Effector memory CD8-positive, alpha-beta T cell (primary cell): ENCODE measurements around the gene F2RL3.
A peak's percentile ranks its signal among the peaks of the same experiment; 100 is the strongest.
"Not testable (repeated sequence)": the region's sequence is repeated elsewhere in the genome, so short reads cannot be mapped to it uniquely, and the experiment has no call there.

Experiments used
- ATAC-seq: fragments of 150-1000 bp; cut with Tn5 transposase; replicated peaks from 2 replicates; pipeline ENCODE4 v1.10.0; 2021; ENCODE audit warnings: mild to moderate bottlenecking, moderate library complexity
- DNase-seq, 3 experiments: peaks; one replicate each; pipeline ENCODE4 v3.0.0; 2021
- H3K27ac Mint-ChIP-seq, 2 donors: one replicate each; pipeline ENCODE4 v1.8.0; 2022; ENCODE audit warnings: mild to moderate bottlenecking in 2 of 2, mixed read lengths in 2 of 2, moderate library complexity in 2 of 2
- H3K27me3 Mint-ChIP-seq, 2 donors: one replicate each; pipeline ENCODE4 v1.8.0; 2022; ENCODE audit warnings: mixed read lengths in 2 of 2
- H3K36me3 Mint-ChIP-seq: one replicate; pipeline ENCODE4 v1.8.0; 2022; ENCODE audit warnings: mild to moderate bottlenecking, moderate library complexity, mixed read lengths; ENCODE audit not compliant: insufficient read depth
- H3K4me1 Mint-ChIP-seq, 2 donors: one replicate each; pipeline ENCODE4 v1.8.0; 2022; ENCODE audit warnings: low read depth in 2 of 2, mixed read lengths in 2 of 2
- H3K4me3 Mint-ChIP-seq, 2 donors: one replicate each; pipeline ENCODE4 v1.8.0; 2022; ENCODE audit warnings: mild to moderate bottlenecking in 2 of 2, mixed read lengths in 2 of 2, moderate library complexity in 2 of 2
- H3K9me3 Mint-ChIP-seq, 2 donors: one replicate each; pipeline ENCODE4 v1.8.0; 2022; ENCODE audit warnings: mixed read lengths in 2 of 2

F2RL3 gene

GRCh38 chr19:16862826-16863415, 25.9 kb upstream of the F2RL3 start:
- DNase-seq = no peak

DNA sequence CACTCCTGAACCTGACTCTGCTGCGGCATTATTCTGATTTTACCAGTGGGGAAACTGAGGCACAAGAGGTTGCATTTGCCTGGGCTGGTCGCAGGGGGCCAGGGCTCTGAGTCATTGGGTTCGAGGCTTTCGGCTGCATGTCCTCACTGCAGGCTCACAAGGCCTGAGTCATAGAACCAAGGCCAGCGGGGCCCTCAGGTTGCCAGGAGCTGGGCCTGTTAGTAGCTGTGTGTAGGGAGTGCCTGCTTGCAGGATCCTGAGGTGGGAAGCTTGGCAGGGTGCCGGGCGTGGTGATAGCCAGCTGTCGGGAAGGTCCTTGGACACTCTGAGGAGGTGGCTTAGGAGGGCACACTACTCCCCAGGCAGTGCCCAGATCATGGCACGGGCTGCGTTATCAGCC, 21.6 kb upstream of the F2RL3 start:
- H3K27ac Mint-ChIP-seq = no peak overlapping the region
- no peak overlapping the region for H3K4me3 Mint-ChIP-seq
- H3K27me3 Mint-ChIP-seq = no peaks in the 10 kb centered on the region
- peaks cover 65% of the 10 kb centered on the region for H3K36me3 Mint-ChIP-seq
- H3K4me1 Mint-ChIP-seq = no peaks in the 10 kb centered on the region
- H3K9me3 Mint-ChIP-seq = no peaks in the 10 kb centered on the region
- DNase-seq = no peak
- no peak for ATAC-seq

More at GRCh38 chr19:16862826-16863415, 25.9 kb upstream of the F2RL3 start:
- Mint-ChIP-seq H3K4me3 (no peak overlapping the region), H3K27me3 (no peaks in the 10 kb centered on the region), H3K27ac (no peak overlapping the region), H3K36me3 (peaks cover 51% of the 10 kb centered on the region), H3K4me1 (no peaks in the 10 kb centered on the region), H3K9me3 (no peaks in the 10 kb centered on the region)
- no peak for ATAC-seq

DNA sequence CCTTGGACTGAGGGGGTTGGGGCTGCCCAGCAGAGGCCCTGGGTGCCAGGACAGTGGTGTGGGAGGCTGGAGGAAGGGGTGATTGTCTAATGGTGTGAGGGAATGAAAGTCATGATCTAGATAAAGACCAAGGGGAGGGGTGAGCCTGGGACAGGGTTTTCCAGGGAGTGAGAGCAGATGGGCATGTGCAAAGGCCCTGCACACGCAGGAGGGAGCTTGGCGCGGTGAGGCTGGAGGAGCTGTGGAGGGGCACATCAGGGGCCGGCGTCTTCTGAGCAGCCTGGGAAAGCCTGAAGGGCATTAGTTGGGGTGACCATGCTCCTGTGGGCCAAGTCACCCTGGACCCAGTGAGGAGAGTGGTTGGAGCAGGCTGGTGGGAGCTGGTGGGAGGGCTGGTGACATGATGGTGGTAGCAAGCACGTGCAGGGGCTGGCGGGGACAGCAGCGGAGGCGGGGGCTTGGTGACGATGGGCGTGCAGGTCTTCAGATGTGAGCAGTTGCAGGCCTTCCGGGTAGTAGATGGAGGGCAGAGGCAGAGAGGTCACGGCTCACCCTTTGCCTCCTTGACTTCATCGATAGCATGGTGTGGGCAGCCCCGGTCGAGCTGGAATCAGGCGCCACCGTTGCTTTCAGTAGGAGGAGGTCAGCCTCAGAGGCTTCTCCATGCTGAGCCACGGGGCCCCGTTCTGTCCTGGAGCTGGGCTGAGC, 20.2 kb upstream of the F2RL3 start:
- Mint-ChIP-seq H3K4me1 (no peaks in the 10 kb centered on the region), H3K27me3 (no peaks in the 10 kb centered on the region), H3K27ac (no peak overlapping the region), H3K9me3 (no peaks in the 10 kb centered on the region), H3K4me3 (no peak overlapping the region), H3K36me3 (peaks cover 65% of the 10 kb centered on the region)
- ATAC-seq (no peak), DNase-seq (no peak)

DNA sequence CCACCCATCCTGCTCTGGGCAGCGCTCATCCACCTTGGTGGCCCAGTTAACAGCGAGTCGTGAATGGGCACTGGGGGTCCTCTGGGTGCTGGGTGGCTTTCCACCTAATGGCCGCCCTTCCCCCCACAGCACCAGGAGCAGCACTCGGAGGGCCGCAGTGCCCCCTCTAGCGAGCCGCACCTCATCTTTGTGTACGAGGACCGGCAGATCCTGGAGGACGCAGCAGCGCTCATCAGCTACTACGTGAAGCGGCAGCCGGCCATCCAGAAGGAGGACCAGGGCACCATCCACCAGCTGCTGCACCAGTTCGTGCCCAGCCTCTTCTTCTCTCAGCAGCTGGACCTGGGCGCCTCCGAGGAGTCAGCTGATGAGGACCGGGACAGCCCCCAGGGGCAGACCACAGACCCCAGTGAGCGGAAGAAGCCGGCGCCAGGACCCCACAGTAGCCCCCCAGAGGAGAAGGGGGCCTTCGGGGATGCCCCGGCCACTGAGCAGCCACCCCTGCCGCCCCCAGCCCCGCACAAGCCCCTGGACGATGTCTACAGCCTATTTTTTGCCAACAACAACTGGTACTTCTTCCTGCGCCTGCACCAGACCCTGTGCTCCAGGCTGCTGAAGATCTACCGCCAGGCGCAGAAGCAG, 19.3 kb upstream of the F2RL3 start:
- H3K27me3 Mint-ChIP-seq = no peaks in the 10 kb centered on the region
- H3K36me3 Mint-ChIP-seq = peaks cover 63% of the 10 kb centered on the region
- no peaks in the 10 kb centered on the region for H3K9me3 Mint-ChIP-seq
- DNase-seq (no peak), ATAC-seq (no peak)
- H3K27ac Mint-ChIP-seq = no peak overlapping the region
- peaks cover 4 to 7% of the 10 kb centered on the region in 2 donors for H3K4me1 Mint-ChIP-seq
- H3K4me3 Mint-ChIP-seq = no peak overlapping the region

DNA sequence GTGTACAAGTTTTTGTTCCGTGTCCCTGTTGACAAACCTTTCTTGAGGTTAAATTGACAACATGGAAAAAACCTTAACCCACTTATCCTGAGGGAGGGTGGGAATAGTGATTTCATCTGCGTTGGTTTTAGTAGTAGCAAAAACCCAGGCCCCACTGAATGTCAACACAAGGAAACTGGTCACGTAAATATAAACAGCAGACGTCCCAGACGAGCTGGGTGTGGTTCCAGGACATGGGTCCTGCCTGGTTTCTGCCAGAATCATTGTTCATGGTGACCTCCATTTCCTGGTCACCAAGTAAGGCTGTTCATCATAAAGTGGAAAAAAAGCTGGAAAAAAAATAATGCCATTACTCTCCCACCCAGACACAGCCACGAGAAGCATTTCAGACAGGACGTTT, 16.9 kb upstream of the F2RL3 start:
- H3K27ac Mint-ChIP-seq = no peak overlapping the region
- H3K4me1 Mint-ChIP-seq = peaks cover 9 to 11% of the 10 kb centered on the region in 2 donors
- no peaks in the 10 kb centered on the region for H3K27me3 Mint-ChIP-seq
- ATAC-seq = no peak
- DNase-seq = no peak
- peaks cover 44% of the 10 kb centered on the region for H3K36me3 Mint-ChIP-seq
- H3K9me3 Mint-ChIP-seq = peaks cover 0 to 2% of the 10 kb centered on the region in 2 donors
- H3K4me3 Mint-ChIP-seq = no peak overlapping the region

DNA sequence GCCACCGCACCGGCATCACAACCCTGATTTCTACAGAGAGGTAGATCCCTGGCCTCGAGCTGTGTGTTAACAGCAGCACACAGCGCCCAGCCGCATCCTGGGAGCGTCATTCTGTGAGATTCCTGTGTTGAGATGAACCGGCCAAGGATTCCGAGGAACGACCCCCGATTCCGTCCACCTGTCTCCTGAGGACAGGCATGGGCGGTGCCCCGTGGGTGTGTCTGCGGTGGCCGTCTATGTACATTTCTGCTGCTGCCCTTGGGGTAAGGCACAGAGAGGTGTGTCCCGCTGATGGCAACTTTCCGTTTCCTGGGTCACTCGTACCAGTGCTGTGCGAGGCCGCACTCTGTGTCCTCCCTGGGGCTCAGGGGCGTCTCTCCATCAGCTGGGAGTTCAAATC, 16.1 kb upstream of the F2RL3 start:
- H3K9me3 Mint-ChIP-seq = peaks cover 0 to 2% of the 10 kb centered on the region in 2 donors
- no peak overlapping the region for H3K4me3 Mint-ChIP-seq
- H3K4me1 Mint-ChIP-seq = peaks cover 9 to 11% of the 10 kb centered on the region in 2 donors
- H3K27ac Mint-ChIP-seq = no peak overlapping the region
- ATAC-seq = no peak
- H3K27me3 Mint-ChIP-seq = no peaks in the 10 kb centered on the region
- no peak for DNase-seq
- H3K36me3 Mint-ChIP-seq = peaks cover 43% of the 10 kb centered on the region

DNA sequence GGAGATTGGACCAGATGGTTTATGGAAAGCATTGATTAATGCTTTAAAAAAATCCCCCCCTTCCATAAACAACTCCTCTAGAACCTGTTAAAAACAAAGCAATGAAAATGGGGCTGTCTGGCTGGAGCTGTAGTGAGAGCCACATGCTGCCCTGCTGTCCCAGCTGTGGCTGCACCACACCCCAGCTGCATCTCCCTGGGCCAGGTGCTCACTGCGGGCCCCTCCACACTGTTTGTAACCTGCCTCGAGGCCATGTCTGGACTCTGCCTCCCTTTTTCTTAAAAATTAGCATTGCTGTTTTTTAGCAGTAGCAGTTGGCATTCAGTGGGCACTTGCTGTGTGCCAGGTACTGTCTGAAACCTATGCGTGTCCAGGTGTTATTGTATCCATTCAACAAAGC, 15.2 kb upstream of the F2RL3 start:
- peaks cover 38% of the 10 kb centered on the region for H3K36me3 Mint-ChIP-seq
- peaks cover 9 to 11% of the 10 kb centered on the region in 2 donors for H3K4me1 Mint-ChIP-seq
- H3K27ac Mint-ChIP-seq = peak overlapping the region; percentile 91 to 94
- no peaks in the 10 kb centered on the region for H3K27me3 Mint-ChIP-seq
- H3K9me3 Mint-ChIP-seq = peaks cover 0 to 2% of the 10 kb centered on the region in 2 donors
- DNase-seq = no peak
- no peak for ATAC-seq
- H3K4me3 Mint-ChIP-seq = no peak overlapping the region

GRCh38 chr19:16874250-16874977, 14.4 kb upstream of the F2RL3 start:
- no peak for DNase-seq
- peak; percentile 16 for ATAC-seq
- Mint-ChIP-seq H3K36me3 (peaks cover 38% of the 10 kb centered on the region), H3K4me3 (no peak overlapping the region), H3K27ac (peak overlapping the region; percentile 91 to 94), H3K27me3 (no peaks in the 10 kb centered on the region), H3K9me3 (peaks cover 0 to 2% of the 10 kb centered on the region in 2 donors), H3K4me1 (peaks cover 9 to 11% of the 10 kb centered on the region in 2 donors)

- not testable (repeated sequence) for H3K4me3 Mint-ChIP-seq, H3K27me3 Mint-ChIP-seq, DNase-seq, H3K9me3 Mint-ChIP-seq, ATAC-seq
- H3K4me1 Mint-ChIP-seq = peaks cover 9 to 11% of the 10 kb centered on the region in 2 donors
- peaks cover 38% of the 10 kb centered on the region for H3K36me3 Mint-ChIP-seq
- H3K27ac Mint-ChIP-seq = peak overlapping the region; percentile 91 to 94
Observed at GRCh38 chr19:16874978-16875299, 13.9 kb upstream of the F2RL3 start.

DNA sequence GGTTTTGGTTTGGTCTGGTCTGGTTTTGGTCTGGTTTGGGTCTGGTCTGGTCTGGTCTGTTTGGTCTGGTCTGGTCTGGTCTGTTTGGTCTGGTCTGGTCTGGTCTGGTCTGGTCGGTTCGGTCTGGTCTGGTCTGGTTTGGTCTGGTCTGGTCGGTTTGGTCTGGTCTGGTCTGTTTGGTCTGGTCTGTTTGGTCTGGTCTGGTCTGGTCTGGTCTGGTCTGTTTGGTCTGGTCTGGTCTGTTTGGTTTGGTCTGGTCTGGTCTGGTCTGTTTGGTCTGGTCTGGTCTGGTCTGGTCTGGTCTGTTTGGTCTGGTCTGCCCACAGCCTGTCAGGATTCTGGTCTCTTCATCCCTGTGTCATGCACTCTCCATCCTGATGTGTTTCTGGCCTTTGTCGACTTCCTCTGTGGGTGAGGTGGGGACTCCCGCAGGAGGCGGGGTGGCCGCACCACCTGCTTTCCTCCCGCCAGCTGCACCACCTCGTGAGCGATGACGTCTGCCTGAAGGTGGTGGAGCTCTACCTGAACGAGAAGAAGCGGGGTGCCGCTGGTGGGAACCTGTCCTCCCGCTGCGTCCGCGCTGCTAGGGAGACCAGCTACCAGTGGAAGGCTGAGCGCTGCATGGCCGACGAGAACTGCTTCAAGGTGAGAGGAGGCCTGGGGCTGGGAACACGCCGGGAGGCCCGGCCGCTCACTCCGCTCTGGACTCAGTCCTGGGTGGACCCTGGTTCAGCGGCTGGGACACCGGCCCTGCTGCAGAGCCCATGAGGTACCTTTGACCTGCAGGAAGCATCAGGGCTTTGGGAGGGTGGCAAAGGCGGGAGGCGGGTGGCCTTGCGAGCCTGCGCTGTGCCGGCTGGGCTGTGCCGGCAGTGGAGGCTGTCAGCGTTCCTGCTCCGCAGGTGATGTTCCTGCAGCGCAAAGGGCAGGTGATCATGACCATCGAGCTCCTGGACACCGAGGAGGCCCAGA, 12.9 kb upstream of the F2RL3 start:
- H3K36me3 Mint-ChIP-seq = peaks cover 32% of the 10 kb centered on the region
- ATAC-seq = no peak
- DNase-seq = no peak

GRCh38 chr19:16876904-16877361, 11.9 kb upstream of the F2RL3 start:
- Mint-ChIP-seq H3K27me3 (no peaks in the 10 kb centered on the region), H3K9me3 (peaks cover 0 to 4% of the 10 kb centered on the region in 2 donors), H3K27ac (no peak overlapping the region), H3K4me3 (no peak overlapping the region), H3K4me1 (peaks cover 11 to 12% of the 10 kb centered on the region in 2 donors), H3K36me3 (peaks cover 25% of the 10 kb centered on the region)
- DNase-seq (no peak), ATAC-seq (no peak)

More for the DNA sequence above, 12.9 kb upstream of the F2RL3 start:
- no peaks in the 10 kb centered on the region for H3K27me3 Mint-ChIP-seq
- peaks cover 11 to 12% of the 10 kb centered on the region in 2 donors for H3K4me1 Mint-ChIP-seq
- peaks cover 0 to 2% of the 10 kb centered on the region in 2 donors for H3K9me3 Mint-ChIP-seq
- H3K4me3 Mint-ChIP-seq = no peak overlapping the region
- peak overlapping the region; percentile 91 for H3K27ac Mint-ChIP-seq

GRCh38 chr19:16877581-16877980, 11.2 kb upstream of the F2RL3 start:
- Mint-ChIP-seq H3K9me3 (peaks cover 0 to 10% of the 10 kb centered on the region in 2 donors), H3K36me3 (peaks cover 20% of the 10 kb centered on the region), H3K4me3 (no peak overlapping the region), H3K4me1 (peaks cover 11 to 12% of the 10 kb centered on the region in 2 donors), H3K27me3 (no peaks in the 10 kb centered on the region), H3K27ac (no peak overlapping the region)
- DNase-seq (no peak), ATAC-seq (no peak)
